HG02981 (cell line): ENCODE data around the gene FOXJ3.

Experiments used
- ATAC-seq: cut with Tn5 transposase; IDR thresholded peaks from one replicate; pipeline ENCODE4 v1.9.1; 2021; ENCODE audit warnings: mild to moderate bottlenecking, moderate library complexity; ENCODE audit not compliant: unreplicated experiment

The FOXJ3 gene

DNA sequence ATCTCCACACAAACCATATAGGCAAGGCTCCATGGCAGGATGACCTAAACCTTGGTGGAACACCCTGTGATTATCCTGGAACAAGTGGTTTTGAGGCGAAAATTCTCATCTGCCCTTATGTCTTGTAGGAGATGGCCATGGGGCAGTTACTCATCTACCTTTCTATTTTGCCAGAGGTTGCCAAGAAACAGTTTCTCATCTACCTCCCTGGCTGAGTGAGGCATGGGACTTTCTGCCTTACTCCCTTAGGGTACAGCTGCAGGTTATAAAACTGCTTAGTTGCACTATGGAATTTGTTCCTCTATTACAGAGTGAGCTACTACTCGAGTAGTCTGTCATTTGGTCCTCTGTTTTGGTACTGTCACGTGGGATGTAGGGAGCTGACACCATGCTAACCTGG, 139.2 kb downstream of the FOXJ3 start:
- no peak for ATAC-seq

DNA sequence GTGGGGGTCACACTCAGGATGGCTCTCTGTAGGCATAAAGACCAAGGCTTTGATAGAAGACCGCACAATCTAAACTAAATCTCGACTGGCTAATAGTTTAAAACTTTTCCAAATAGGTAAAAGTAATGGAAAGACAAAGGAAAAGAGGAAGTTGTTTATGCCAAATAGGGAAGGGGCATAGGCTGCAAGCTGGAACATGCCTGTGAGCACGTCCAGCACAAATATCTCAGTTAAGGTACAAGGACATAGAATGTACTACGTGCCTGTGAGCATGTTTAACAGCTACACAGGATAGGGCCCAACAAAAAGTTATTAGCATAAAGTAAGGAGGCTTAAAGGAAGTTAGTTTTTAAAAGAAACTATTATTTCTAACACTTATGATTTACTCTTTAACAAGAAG, 142.9 kb downstream of the FOXJ3 start:
- ATAC-seq: no peak

DNA sequence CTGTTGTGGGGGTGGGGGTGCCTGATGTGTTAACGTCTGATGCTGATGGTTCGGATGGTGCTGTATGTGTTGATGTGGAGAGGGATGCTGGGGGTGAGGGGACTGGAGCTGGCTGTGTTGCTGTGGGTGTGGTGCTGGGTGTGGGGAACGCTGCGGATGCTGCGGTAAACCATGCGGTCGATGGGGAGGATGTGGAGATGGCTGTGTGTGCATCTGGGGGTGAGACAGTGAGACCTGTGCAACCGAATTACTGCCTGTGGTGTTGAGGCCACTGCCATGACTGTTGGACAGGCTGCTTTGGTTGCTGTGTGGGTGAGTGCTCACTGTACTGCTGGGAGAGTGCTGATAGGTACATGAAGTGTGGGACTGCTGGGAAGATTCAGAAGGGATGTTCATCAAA, 143.7 kb downstream of the FOXJ3 start:
- no peak for ATAC-seq

DNA sequence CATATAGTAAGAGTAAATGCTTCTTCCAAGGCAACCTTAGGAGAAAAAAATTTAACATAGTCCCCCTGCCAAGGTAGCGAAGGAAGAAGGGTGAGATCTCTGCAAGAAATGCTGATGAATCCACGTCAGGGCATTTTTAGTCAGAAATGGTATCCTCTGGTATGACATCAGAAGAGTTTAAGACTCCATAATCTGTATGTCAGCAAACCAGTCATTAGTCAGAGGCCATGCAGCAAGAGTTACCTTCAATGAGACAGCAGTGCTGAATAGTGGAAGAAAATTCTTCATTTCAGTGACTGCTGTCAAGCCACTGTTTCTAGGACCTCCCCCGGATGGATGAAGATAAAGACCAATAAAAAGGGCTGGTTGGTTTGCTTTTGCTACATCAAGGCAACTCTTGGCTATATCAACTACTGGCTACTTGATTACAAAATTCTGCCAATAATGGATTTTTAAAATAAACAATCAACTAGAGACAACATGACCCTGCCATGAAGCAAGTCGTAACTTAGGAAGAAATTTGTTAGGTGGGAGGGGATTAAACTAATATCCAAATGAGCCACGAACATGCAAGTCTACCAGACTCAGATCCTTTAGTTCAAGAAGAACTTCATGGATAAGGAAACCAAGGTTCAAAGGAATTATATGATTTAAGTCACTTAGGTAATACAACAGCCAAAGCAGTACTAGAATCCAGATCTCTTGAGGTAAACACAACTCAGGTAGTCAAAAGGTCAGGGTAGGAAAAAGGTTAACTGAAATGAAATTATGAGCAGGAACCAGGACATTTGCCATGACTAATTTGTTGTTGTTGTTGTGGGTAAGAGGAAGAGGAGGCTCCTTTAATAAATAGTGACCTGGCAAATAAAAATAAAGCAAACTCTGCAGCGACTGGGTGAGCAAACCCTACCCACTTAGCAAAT, 144.8 kb downstream of the FOXJ3 start:
- ATAC-seq: no peak

DNA sequence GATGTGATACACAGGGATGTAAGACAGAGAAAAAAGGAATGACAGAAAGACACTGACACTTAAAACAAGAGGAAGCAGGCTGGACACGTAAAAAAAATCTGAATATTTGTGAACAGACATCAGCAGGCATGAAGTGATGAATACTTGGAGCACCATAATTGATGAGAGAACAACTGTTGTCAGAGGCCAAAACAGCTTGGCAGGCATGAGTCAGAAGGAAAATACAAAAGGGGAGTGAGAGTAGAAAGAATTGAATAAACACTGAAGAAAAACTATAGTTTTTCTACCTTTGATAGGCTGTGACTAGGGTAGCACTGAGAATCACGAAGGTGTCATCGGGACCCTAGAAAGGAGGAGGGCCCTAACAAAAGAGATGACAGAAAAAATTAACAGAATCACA, 148.9 kb downstream of the FOXJ3 start:
- ATAC-seq: no peak

DNA sequence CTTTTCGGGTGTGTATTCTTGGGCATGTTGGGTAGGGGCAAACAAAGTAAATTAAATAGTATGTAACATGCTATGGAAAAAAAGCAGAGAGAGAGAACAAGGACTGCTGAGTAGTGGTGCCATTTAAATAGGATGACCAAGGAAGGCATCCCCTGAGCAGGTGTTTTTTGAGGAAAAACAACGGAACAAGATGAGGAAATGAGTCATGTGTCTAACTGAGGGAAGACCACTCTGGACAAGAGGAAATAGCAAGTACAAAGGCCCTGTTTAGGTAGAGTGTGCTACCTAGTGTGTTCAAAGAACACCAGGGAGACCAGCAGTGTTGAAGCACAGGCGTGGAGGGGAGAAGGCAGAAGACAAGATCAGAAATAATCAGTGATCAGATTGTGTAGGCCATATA, 150.4 kb downstream of the FOXJ3 start:
- no peak for ATAC-seq

DNA sequence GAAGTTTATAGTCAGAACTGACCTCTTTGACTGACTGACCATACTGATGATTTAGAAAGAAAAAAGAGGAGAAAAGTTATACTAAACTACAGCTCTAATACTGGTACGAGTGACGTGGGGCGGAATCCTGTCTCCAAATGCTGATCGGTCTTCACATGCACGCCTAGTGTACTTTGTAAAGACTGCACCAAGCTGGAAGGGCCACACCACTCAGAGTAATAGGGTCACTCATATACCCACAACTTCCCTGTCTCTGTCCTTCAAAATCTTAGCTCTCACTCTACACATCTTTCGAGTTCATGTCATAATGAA, 151.1 kb downstream of the FOXJ3 start:
- ATAC-seq: no peak

DNA sequence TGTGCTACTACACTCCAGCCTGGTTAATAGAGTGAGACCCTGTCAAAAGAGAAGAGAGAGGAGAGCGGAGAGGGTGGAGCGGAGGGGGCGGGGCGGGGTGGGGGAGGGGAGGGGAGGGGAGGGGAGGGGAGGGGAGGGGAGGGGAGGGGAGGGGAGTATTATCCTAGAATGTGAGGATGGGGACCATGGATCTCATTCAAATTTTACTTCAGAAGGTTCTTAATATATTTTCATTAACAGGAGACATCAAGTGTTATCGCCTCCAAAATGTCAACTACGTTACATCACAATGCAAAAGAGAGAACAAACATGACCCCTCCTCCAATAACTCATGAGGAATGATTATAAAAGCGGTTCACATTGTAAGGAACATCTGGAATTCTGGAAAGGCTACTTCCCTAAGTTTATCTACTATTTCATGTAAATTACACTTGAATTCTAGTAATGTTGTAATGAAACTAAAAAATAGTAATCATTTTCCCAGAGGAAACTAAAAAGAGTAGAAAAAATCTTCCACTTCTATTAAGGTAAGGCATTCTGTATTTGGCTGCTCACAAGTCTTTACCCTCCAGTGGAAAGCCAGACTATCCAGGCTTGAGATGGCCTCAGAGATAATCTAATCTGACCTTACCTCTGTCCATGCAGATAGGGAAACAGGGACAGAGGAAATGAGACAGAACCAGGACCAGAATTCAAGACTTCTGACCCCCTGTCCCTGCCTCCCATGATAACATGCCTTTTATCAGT, 151.7 kb downstream of the FOXJ3 start:
- no peak for ATAC-seq

DNA sequence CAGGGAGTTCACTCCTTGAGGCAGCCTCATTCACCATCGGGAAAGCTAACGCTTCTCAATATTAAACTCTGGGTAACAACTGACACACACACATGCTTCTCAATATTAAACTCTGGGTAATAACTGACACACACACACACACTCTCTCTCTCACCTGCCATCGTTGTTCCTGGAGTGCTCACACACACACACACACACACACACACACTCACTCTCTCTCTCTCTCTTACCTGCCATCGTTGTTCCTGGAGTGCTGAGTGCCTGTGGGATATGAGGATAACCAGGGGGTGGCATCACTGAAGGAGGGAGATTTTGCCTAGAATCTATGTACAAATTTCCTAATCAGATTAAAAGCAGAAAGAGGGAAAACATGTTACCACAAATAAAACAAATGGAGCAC, 153.3 kb downstream of the FOXJ3 start:
- ATAC-seq: no peak

DNA sequence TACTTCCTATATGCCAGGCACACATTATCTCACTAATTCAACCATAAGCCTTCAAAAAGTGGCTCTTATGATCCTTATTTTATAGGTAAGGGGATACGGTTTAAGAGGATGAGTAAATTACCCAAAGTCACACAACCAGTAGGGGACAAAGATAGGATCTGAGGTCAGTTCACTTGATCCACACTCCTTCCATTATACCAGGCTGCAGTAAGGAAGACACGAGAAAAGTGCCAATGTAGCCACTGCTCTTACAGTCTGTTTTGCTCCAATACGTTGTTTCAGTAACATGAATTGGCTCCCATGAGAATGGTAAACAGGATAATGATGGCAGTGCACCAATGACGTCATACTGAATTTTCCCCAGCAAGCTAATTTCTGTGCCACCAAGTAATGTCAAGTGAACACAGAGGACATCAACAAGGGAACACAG, 155.1 kb downstream of the FOXJ3 start:
- no peak for ATAC-seq

DNA sequence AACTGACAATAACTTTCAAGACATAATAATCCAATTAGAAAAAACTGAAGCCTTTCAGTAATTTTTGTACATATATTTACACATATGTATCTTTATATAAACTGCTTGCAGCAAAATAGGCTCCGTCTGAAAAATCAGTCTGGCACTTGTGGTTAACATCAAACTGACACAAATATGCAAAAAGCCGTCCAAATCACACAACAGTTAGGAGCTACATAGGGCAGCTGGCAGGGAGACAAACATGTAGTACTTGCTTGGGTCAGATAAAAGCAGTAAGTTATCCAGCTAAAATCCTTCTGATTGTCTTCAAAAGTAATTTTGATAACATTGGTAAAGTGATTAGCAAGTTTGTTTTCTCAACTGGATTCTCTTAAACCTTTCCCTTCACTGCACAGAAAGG, 155.8 kb downstream of the FOXJ3 start:
- ATAC-seq: no peak

DNA sequence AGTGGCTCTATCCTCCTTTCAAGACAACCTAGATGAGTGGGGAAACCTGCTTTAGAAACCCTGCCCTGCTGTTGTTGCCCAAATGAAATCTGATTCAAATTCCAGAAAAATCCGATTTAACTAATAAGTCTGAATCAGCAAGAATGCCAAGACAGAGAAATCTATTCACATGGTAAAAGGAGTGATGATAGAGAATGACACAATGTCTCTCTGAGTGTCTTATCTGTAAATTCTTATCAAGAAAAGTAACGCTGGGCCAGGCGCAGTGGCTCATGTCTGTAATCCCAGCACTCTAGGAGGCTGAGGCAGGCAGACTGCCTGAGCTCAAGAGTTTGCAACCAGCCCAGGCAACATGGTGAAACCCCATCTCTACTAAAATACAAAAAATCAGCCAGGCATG, 156.8 kb downstream of the FOXJ3 start:
- ATAC-seq: no peak

DNA sequence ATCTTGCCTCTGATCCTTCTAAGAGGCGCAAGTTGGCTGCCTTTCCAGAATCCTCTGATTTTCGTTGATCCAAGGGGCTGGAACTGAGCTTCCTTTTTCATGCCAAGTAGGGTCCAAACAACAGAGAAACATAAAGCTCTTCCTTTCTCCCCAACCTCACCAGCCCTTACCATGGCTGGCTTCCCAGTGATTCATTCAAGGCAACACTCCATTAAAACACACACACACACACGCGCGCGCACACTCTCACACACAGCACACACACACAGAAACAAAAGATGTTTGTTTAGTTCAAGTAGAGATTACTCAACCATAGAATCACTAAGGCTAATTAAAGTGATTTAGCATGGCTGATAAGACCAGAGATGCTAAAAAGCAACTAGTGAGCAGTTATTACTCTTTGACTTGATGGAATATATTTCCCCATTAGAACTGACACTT, 157.5 kb downstream of the FOXJ3 start:
- no peak for ATAC-seq

DNA sequence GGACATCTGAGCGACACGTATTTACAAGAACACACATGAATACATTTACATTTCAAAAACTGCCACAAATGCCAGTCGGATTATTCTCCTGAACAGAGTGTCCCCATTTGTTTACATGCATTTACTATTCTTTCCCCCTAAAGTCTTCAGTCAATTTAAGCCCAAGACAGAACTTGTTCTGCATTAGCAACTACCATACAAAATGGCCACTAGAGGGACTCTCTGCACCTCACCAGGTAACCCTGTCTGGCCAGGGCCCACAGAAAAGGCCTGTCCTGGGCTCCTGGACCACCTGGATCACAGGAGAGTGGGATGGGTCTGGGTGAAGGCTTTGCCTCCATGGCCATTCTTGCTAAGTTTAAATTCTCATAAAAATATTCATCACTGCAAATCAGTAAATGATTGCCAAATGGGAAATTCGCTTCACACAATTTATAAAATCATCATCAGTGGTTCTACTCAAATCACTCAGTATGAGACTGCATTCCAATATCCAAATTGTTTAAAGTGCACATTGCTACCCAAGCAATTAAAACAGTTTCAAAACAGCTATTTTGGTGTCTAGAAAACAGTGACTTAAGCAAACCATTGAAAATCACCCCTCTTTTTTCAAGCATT, 158.0 kb downstream of the FOXJ3 start:
- no peak for ATAC-seq

DNA sequence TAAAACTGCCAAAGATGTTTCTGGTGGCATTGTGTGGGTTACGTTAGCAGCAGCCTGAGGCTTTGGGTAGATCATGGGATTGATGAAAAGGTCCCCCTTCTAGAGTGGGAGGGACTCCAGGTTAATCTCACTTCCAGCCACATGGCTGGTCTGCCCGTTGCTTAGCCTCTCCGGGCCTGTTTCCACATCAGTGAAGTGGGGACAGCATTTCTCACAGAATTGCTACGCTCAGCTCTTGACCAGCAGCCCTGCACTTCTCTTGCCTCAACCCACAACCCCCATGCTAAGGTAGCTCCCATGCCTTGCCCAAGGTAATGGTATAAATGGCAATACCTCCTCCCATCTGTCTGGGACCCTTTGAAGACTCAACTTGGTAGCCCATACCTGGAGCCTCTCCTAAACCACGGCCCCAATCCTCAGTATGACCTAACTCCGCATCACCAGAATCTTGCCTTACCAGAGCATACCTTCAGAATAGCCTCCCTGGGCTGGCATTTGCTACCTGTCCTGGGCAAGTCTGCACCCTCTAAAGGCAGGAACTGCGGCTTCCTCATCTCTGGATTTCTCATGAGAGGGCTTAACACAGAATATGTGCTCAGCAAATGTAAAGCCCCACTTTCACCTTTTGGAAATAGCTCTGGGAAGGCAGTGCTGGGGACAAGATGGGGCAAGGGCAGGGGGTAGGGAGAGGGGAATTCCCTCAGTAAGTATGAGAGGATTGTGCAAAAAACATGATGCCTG, 159.6 kb downstream of the FOXJ3 start:
- no peak for ATAC-seq

DNA sequence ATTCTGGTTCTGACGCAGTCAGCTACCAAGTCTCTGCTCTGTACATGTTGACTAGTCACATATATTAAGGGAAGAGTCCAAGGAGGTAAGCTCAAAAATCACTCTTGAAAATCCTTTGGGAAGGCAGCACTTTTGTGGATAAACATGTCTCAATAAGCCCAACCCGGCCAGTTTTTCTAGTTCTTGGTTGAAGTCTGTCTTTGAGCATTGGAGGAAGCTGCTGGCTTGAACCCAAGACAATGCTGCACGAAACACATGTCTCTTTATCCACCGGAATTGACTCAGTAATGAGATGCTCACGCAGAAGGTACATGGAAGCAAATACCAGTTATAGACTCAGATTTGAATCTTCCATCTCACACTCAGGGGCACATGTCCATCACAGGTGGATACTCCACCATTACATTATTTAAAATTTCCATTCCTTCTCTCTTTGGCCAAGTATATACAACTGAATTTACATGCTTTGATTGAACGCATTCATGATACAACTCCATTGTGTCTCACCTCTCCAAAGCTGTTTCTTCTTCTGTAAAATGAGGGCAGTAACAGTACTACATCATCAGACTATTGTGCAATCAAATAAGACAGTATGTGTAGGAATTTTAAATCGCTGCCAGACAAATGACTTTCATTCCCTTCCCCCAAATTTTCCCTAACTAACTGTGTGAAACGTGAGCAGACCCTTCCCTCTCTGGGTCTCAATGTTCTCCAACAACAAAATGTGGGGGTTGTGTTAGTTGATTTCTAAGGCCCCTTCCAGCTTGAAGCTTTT, 160.9 kb downstream of the FOXJ3 start:
- ATAC-seq: no peak

DNA sequence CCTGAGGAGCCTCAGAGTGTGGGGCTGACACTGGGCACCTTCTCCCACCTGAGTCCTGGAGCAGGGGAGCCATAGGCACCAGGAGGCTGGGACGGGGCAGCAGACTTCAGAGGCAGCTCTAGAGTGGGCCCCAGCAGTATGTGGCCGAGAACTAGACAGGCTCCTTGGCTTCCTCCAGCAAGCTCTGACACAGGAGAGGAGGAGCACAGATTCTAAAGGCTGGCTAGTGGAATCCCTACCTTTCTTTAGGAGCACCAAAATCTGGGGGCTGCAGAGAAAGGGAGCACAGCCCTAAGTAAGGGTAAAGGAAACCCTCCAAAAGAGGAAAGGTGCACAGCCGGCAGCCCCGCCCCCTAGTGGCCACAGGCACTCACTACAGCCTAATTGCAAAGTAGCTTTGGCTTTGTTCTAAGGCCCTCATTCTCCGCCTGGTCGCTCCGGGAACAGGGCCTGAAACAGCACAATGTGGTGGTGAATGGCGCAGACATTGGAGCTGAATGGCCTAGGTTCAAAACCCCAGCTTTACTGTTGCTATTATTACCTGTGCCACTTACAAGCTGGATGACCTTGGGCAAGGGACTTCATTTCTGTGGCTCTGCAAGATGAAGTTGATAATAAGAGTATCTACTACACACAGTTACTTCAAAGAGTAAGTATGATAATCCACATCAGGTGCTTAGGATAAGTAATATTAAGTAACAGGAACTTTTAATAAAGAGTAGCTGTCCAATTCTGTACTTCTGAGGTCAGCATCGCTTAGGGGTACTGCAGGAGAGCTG, 161.7 kb downstream of the FOXJ3 start:
- ATAC-seq: no peak

DNA sequence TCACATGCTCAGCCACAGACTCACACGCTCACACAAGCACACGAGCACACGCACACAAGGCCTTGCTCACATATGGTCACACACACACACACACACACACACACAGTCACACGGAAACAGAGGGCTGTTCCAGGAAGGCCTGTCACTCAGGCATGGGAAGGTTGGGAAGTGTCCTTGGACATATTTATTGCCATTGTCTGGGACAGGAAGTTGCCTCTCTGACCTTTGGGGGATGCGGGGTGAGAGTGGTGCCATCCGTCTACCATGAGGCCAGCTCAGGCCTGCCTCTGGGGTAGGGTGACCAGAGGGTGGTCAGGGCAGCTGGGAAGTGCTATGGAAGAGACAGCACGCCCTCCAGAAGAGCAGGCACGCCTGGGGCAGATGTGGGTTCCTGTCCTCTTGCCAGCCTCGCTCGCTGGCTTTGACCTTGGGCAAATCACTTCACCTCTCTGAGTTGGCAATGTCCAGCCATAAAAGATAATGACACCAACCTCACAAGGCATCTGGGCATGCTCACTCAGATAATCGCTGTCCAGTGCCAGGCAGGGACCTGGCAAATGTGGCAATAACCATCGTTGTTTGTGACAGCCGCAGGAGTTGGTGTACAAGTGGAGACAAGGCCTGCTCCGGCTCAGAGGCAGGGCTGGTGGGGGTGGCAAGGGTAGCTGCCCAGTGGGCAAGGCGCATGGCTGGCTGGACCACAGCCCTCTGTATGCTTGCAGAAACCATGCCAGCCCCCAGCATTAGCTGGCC, 162.5 kb downstream of the FOXJ3 start:
- no peak for ATAC-seq

DNA sequence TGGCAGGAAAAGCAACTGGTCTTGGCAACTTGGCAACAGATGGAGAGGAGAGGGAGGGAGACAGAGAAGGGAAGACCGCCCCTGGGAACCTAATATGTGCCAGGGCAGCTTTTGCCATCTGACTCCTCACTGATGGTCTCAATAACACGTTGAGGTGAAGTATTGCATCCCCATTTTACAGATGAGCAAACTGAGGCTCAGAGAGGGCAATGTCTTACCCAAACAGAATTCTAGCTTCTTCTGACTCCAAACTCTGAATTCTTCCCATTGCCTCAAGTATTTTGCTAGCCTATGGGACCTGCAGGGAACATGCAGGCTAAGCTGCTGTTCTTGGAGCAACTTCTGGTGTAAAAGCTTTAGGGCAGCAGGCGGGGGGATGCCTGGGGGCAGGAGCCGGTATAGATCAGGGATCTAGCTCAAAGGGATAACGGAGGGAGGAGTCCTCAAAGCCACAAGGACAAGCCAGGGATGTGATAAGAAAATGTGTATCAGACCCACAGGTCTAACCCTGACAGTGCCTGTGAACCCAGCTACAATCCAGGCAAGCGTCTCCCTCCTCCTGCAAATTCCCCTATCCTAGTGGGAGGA, 163.3 kb downstream of the FOXJ3 start:
- ATAC-seq: no peak
